Activated B cell treated with CpG ODN at 0.5 μM for 24 hours (primary cell): ENCODE data around the gene NFIC. TPM values are rescaled to one million over a fixed set of nuclear protein-coding genes. Genes with fewer than 3 reads are reported as not detected.
"Not testable (repeated sequence)": the region's sequence is repeated elsewhere in the genome, so short reads cannot be mapped to it uniquely, and the experiment has no call there.

Experiments used
- ATAC-seq: fragments of 200-7000 bp; cut with Tn5 transposase; one replicate; pipeline ENCODE4 v1.10.0; 2021; ENCODE audit warnings: low read depth, mild to moderate bottlenecking, moderate library complexity
- CTCF ChIA-PET: fragments of 350-600 bp; sonication (Branson Sonifier 250); formaldehyde crosslinking; loops from one replicate; lab custom pipeline; 2021; ENCODE audit warnings: antibody characterized with exemption; lab: Charles Lee
- POLR2A ChIA-PET: fragments of 350-600 bp; sonication (Branson Sonifier 250); formaldehyde crosslinking; loops from one replicate; lab custom pipeline; 2021; ENCODE audit warnings: antibody characterized with exemption; lab: Charles Lee
- DNase-seq: peaks from one replicate; pipeline ENCODE4 v3.0.0; 2022
- H3K27ac Mint-ChIP-seq: one replicate; pipeline ENCODE4 v1.8.0; 2020; ENCODE audit warnings: mixed read lengths
- H3K27me3 Mint-ChIP-seq: one replicate; pipeline ENCODE4 v1.8.0; 2021; ENCODE audit warnings: mixed read lengths
- H3K36me3 Mint-ChIP-seq: one replicate; pipeline ENCODE4 v1.8.0; 2021; ENCODE audit warnings: low read depth, mixed read lengths
- H3K4me1 Mint-ChIP-seq: one replicate; pipeline ENCODE4 v1.8.0; 2021; ENCODE audit warnings: mixed read lengths
- H3K4me3 Mint-ChIP-seq: one replicate; pipeline ENCODE4 v1.8.0; 2020; ENCODE audit warnings: mild to moderate bottlenecking, mixed read lengths
- H3K9me3 Mint-ChIP-seq: one replicate; pipeline ENCODE4 v1.8.0; 2020; ENCODE audit warnings: mixed read lengths
- intact Hi-C: fragments of 100-400 bp; cut with micrococcal nuclease; formaldehyde crosslinking; loops from one replicate; pipeline ENCODE4 v1.15.1; 2024
- total RNA-seq: library from RNA; stranded (reverse); gene quantifications from 2 replicates; pipeline ENCODE4 v1.2.3, GENCODE V29; 2022
- TF ChIP-seq, protein P1 (sequence below): fragments of 200-600 bp; IDR thresholded peaks from one replicate; pipeline ENCODE4 v1.8.0; 2022; ENCODE audit warnings: antibody characterized with exemption, mild to moderate bottlenecking

The NFIC gene
- total RNA-seq, 1 donor from 2014 or later: 18.8 TPM

DNA sequence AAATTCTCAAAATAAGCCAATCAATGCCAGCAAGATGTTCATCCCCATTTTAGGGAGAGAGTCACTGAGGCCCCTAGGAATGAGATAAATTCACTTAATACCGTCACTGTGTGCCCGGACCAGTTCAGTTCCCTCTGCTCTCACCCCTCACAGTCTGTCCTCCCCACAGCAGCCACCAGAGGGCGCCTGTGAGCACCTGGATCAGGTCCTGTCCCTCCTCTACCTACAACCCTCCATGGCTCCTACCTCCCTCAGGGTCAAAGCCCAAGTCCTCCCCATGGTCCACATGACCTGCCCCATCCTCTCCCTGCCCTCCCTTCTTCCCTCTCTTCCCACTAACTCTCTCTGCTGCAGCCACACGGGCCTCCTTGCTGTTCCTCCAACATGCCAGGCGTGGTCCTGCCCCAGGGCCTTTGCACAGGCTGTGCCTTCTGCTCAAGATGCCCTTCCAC lies 42.0 kb upstream of the NFIC start:
- POLR2A ChIA-PET: no interaction called here
- intact Hi-C loops: no loop called here
- H3K4me3 Mint-ChIP-seq: no peak overlapping the region

DNA sequence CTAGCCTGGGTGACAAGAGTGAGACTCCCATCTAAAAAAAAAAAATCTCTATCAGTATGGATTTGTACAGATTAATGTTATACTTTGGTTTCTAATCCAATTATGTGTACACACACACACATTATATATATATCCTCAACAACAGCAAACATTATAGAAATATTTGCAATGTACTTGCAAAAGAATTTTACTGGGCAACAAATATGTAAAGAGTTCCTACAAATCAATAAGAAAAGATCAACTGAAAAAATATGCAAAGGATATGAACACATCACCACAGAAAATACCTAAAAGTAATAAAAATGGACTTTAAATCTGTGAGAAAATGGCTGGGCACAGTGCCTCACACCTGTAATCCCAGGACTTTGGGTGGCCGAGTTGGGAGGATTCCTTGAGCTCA lies 40.9 kb upstream of the NFIC start:
- no peaks in the 10 kb centered on the region for H3K36me3 Mint-ChIP-seq
- ChIA-PET CTCF (interaction anchor here (1.3 to 6.5 kb wide), 4 partner anchors 105 to 159 kb away, joined by 3 to 82 read pairs (median 6); no protein-coding TSS in a partner anchor), POLR2A (no interaction called here)
- no peak overlapping the region for H3K4me3 Mint-ChIP-seq
- no peaks in the 10 kb centered on the region for H3K4me1 Mint-ChIP-seq
- no peaks in the 10 kb centered on the region for H3K9me3 Mint-ChIP-seq
- H3K27ac Mint-ChIP-seq: no peak overlapping the region
- TF ChIP-seq, protein P1, sequence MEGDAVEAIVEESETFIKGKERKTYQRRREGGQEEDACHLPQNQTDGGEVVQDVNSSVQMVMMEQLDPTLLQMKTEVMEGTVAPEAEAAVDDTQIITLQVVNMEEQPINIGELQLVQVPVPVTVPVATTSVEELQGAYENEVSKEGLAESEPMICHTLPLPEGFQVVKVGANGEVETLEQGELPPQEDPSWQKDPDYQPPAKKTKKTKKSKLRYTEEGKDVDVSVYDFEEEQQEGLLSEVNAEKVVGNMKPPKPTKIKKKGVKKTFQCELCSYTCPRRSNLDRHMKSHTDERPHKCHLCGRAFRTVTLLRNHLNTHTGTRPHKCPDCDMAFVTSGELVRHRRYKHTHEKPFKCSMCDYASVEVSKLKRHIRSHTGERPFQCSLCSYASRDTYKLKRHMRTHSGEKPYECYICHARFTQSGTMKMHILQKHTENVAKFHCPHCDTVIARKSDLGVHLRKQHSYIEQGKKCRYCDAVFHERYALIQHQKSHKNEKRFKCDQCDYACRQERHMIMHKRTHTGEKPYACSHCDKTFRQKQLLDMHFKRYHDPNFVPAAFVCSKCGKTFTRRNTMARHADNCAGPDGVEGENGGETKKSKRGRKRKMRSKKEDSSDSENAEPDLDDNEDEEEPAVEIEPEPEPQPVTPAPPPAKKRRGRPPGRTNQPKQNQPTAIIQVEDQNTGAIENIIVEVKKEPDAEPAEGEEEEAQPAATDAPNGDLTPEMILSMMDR: no peak
- intact Hi-C loops: loop anchor here (5.0 kb wide), 1 partner anchor 382 kb away; the partner anchor contains the start of gene TJP3
- no peak for DNase-seq
- ATAC-seq: no peak
- peaks cover 14% of the 10 kb centered on the region for H3K27me3 Mint-ChIP-seq

More for the DNA sequence above, 42.0 kb upstream of the NFIC start:
- peak; percentile 58 for DNase-seq
- H3K27ac Mint-ChIP-seq: no peak overlapping the region
- TF ChIP-seq, protein P1: no peak
- ATAC-seq: peak; percentile 61
- H3K36me3 Mint-ChIP-seq: no peaks in the 10 kb centered on the region
- CTCF ChIA-PET: interaction anchor here (1.2 to 6.5 kb wide), 3 partner anchors 105 to 148 kb away, joined by 3 to 82 read pairs (median 4); no protein-coding TSS in a partner anchor
- H3K4me1 Mint-ChIP-seq: no peaks in the 10 kb centered on the region
- H3K27me3 Mint-ChIP-seq: peaks cover 17% of the 10 kb centered on the region
- H3K9me3 Mint-ChIP-seq: no peaks in the 10 kb centered on the region

DNA sequence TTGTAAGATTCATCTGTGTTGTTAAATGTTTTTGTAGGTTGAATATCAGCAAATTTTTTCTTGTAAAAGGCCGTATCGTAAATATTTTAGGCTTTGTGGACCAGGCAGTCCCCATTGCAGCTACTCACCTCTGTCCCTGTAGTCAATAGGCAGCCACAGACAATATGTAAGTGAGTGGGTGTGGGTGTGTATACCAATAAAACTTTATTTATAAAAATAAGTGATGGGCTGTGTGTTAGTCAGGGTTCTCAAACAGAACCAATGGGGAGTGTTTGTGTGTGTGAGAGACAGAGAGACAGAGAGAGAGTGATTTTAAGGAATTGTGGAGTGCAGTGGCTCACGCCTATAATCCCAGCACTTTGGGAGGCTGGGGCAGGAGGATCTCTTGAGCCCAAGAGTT lies 37.6 kb upstream of the NFIC start:
- no peak for DNase-seq
- no peak for ATAC-seq
- Mint-ChIP-seq H3K4me1 (no peaks in the 10 kb centered on the region), H3K27me3 (peaks cover 2% of the 10 kb centered on the region), H3K36me3 (no peaks in the 10 kb centered on the region), H3K27ac (no peak overlapping the region), H3K9me3 (no peaks in the 10 kb centered on the region), H3K4me3 (no peak overlapping the region)
- CTCF ChIA-PET: interaction anchor here (1.0 to 6.5 kb wide), 4 partner anchors 101 to 157 kb away, joined by 3 to 82 read pairs (median 4); no protein-coding TSS in a partner anchor
- TF ChIP-seq, protein P1: no peak
- intact Hi-C loops: loop anchor here (5.0 kb wide), 1 partner anchor 379 kb away; the partner anchor contains the start of gene TJP3
- POLR2A ChIA-PET: no interaction called here

DNA sequence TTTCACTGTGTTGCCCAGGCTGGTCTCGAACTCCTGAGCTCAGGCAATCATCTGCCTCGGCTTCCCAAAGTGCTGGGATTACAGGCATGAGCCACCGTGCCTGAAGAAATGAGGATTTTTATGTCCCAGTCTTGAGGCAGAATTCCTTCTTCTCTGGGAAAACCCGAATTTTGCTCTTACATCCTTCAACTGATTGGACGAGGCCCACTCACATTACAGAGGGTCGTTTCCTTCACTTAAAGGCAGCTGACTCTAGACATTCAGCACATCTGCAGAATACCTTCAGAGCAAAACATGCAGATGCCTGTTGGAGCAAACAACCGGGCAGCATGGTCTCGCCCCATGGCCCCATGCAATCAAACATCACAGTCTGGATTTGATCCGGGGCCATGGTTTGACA lies 36.3 kb upstream of the NFIC start:
- H3K27ac Mint-ChIP-seq: no peak overlapping the region
- DNase-seq (no peak), ATAC-seq (no peak)
- H3K9me3 Mint-ChIP-seq: no peaks in the 10 kb centered on the region
- no peak overlapping the region for H3K4me3 Mint-ChIP-seq
- no peaks in the 10 kb centered on the region for H3K36me3 Mint-ChIP-seq
- intact Hi-C loops: no loop called here
- CTCF ChIA-PET: interaction anchor here (1.2 to 6.5 kb wide), 2 partner anchors 100 to 143 kb away, joined by 3 to 82 read pairs; no protein-coding TSS in a partner anchor
- POLR2A ChIA-PET: no interaction called here
- H3K4me1 Mint-ChIP-seq: no peaks in the 10 kb centered on the region
- H3K27me3 Mint-ChIP-seq: peaks cover 2% of the 10 kb centered on the region
- TF ChIP-seq, protein P1: no peak

DNA sequence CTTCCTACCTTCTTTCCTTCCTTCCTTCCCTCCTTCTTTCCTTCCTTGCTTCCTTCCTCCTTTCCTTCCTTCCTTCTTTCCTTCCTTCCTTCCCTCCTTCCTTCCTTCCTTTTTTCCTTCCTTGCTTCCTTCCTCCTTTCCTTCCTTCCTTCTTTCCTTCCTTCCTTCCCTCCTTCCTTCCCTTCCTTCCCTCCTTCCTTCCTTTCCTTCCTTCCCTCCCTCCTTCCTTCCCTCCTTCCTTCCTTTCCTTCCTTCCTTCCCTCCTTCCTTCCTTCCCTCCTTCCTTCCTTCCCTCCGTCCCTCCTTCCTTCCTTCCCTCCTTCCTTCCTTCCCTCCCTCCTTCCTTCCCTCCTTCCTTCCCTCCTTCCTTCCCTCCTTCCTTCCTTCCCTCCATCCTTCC lies 34.2 kb upstream of the NFIC start:
- H3K27ac Mint-ChIP-seq, H3K4me3 Mint-ChIP-seq, CTCF ChIA-PET, ATAC-seq, H3K9me3 Mint-ChIP-seq, DNase-seq, H3K36me3 Mint-ChIP-seq, POLR2A ChIA-PET, intact Hi-C loops, H3K4me1 Mint-ChIP-seq, H3K27me3 Mint-ChIP-seq: not testable (repeated sequence)
